ENCODE results near the gene SPAG8. TPM values are rescaled to one million over a fixed set of nuclear protein-coding genes. Genes with fewer than 3 reads are reported as not detected.

The SPAG8 gene
- total RNA-seq, 1 donor from 2014 or later, result not detected

- Mint-ChIP-seq H3K4me1 (ENCODE audit: low read depth, unreplicated experiment) (peaks cover 39% of the 10 kb centered on the region), H3K4me3 (ENCODE audit: unreplicated experiment) (no peak overlapping the region)
- TF ChIP-seq CTCF (IDR thresholded peaks at IDR 0.05; ENCODE audit: partially characterized antibody, unreplicated experiment), result no peak
Measured at GRCh38 chr9:35832814-35833213, 20.8 kb upstream of the SPAG8 start.

GRCh38 chr9:35831040-35831439, 19.0 kb upstream of the SPAG8 start:
- H3K9me3 Mint-ChIP-seq (ENCODE audit: unreplicated experiment), result peaks cover 15% of the 10 kb centered on the region
- H3K4me3 Mint-ChIP-seq (ENCODE audit: unreplicated experiment), result peak overlapping the region; percentile 21
- H3K4me1 Mint-ChIP-seq (ENCODE audit: low read depth, unreplicated experiment), result peaks cover 42% of the 10 kb centered on the region
- TF ChIP-seq CTCF (IDR thresholded peaks at IDR 0.05; ENCODE audit: partially characterized antibody, unreplicated experiment), result no peak
- DNase-seq, result no peak
- H3K27ac Mint-ChIP-seq (ENCODE audit: unreplicated experiment), result no peak overlapping the region
- H3K27me3 Mint-ChIP-seq (ENCODE audit: unreplicated experiment), result peaks cover 12% of the 10 kb centered on the region
- H3K36me3 Mint-ChIP-seq (ENCODE audit: unreplicated experiment), result peaks cover 11% of the 10 kb centered on the region

More at GRCh38 chr9:35832814-35833213, 20.8 kb upstream of the SPAG8 start:
- H3K27me3 Mint-ChIP-seq (ENCODE audit: unreplicated experiment), result peaks cover 10% of the 10 kb centered on the region
- H3K36me3 Mint-ChIP-seq (ENCODE audit: unreplicated experiment), result peaks cover 11% of the 10 kb centered on the region
- no peak for DNase-seq
- H3K27ac Mint-ChIP-seq (ENCODE audit: unreplicated experiment), result no peak overlapping the region
- H3K9me3 Mint-ChIP-seq (ENCODE audit: unreplicated experiment), result peaks cover 13% of the 10 kb centered on the region

- no peak for TF ChIP-seq CTCF (IDR thresholded peaks at IDR 0.05; ENCODE audit: partially characterized antibody, unreplicated experiment)
- Mint-ChIP-seq H3K36me3 (ENCODE audit: unreplicated experiment) (peaks cover 5% of the 10 kb centered on the region), H3K4me1 (ENCODE audit: low read depth, unreplicated experiment) (peaks cover 43% of the 10 kb centered on the region), H3K27me3 (ENCODE audit: unreplicated experiment) (peaks cover 10% of the 10 kb centered on the region), H3K27ac (ENCODE audit: unreplicated experiment) (peak overlapping the region; percentile 89), H3K4me3 (ENCODE audit: unreplicated experiment) (peak overlapping the region; percentile 93), H3K9me3 (ENCODE audit: unreplicated experiment) (peaks cover 14% of the 10 kb centered on the region)
- DNase-seq, result no peak
Measured at GRCh38 chr9:35829764-35830096, 17.7 kb upstream of the SPAG8 start.

GRCh38 chr9:35829084-35829763, 17.2 kb upstream of the SPAG8 start, which contains the start of gene TMEM8B:
TSS of gene TMEM8B (plus strand) at chr9:35829228. CDS start at chr9:35829448, 220 bp downstream.
- Mint-ChIP-seq H3K36me3 (ENCODE audit: unreplicated experiment) (no peaks in the 10 kb centered on the region), H3K27me3 (ENCODE audit: unreplicated experiment) (peaks cover 7% of the 10 kb centered on the region), H3K4me1 (ENCODE audit: low read depth, unreplicated experiment) (peaks cover 38% of the 10 kb centered on the region), H3K9me3 (ENCODE audit: unreplicated experiment) (peaks cover 11% of the 10 kb centered on the region), H3K4me3 (ENCODE audit: unreplicated experiment) (peak within 1 kb of the TSS; percentile 97), H3K27ac (ENCODE audit: unreplicated experiment) (peak within 1 kb of the TSS; percentile 91)
- no peak for TF ChIP-seq CTCF (IDR thresholded peaks at IDR 0.05; ENCODE audit: partially characterized antibody, unreplicated experiment)
- peak; percentile 98 for DNase-seq

- Mint-ChIP-seq H3K4me1 (ENCODE audit: low read depth, unreplicated experiment) (peaks cover 34% of the 10 kb centered on the region), H3K4me3 (ENCODE audit: unreplicated experiment) (peak within 1 kb of the TSS; percentile 97), H3K9me3 (ENCODE audit: unreplicated experiment) (peaks cover 11% of the 10 kb centered on the region), H3K36me3 (ENCODE audit: unreplicated experiment) (no peaks in the 10 kb centered on the region), H3K27me3 (ENCODE audit: unreplicated experiment) (peaks cover 7% of the 10 kb centered on the region), H3K27ac (ENCODE audit: unreplicated experiment) (peak within 1 kb of the TSS; percentile 91)
- TF ChIP-seq CTCF (IDR thresholded peaks at IDR 0.05; ENCODE audit: partially characterized antibody, unreplicated experiment), result no peak
- DNase-seq, result peak; percentile 35
Measured at GRCh38 chr9:35828716-35829083, 16.6 kb upstream of the SPAG8 start, which contains the start of gene FAM221B. TSS of gene FAM221B (minus strand) at chr9:35828732. CDS start at chr9:35826161, 2,571 bp downstream.
